ENCODE measurements around the gene PLPPR1.
"Not testable (repeated sequence)": the region's sequence is repeated elsewhere in the genome, so short reads cannot be mapped to it uniquely, and the experiment has no call there.

Gene PLPPR1

DNA sequence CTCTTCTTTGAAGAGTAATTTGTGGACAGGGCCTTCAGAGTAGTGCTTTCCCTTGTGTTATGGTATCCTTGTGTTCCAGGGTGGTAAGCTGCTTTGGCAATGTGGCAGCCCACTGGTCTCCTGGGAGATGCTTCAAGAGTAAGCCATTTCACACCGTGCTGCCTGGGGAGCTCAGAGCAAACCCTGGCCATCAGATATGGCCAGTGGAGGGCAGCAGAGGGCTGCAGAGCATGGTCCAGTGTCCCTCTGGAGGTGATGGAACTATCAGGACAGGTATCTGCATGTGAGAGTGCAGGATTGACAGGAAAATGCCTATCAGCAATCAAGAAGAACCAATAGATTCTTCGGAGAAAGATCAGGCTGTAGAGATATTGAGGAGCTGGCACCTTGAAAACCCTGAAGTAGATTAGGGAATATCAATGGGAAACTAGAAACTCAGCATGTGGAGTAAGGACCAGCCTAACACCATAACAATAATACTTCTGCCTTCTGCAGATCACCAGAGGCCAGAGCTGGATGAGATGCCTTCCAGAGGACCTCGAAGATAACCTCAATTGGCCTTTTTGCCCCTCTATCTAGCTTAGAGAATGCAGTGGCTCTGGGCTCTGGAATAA is 90.8 kb downstream of the PLPPR1 start:
- DNase-seq (ENCODE audit: extremely low read depth in 1 of 2, low read depth in 1 of 2): no peak

DNA sequence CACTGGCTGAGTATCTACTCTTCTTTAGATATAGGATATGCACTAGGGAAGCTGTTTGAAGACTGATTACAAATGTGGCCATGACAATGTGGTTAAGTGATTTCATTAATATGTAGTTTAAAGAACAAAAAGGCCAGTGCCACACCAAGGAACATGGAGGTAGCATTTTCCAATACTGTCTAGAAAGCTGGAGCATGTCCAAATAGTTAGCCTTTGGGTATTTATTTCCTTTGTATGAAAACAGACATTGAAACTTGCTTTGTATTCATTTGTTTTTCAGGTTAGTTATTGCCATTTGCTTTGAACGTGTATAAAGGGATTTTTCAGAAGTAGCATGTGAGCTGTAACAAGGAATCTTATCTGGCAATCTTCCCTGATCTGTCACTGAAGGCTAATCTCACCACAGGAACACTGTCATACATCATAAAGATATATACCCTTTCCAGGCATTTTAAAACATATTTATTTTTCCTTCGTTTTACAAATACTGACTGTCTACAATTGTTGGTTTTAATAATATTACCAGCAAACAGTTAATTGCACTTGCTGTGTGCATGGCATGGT is 93.4 kb downstream of the PLPPR1 start:
- DNase-seq (ENCODE audit: extremely low read depth in 1 of 2, low read depth in 1 of 2): no peak

DNA sequence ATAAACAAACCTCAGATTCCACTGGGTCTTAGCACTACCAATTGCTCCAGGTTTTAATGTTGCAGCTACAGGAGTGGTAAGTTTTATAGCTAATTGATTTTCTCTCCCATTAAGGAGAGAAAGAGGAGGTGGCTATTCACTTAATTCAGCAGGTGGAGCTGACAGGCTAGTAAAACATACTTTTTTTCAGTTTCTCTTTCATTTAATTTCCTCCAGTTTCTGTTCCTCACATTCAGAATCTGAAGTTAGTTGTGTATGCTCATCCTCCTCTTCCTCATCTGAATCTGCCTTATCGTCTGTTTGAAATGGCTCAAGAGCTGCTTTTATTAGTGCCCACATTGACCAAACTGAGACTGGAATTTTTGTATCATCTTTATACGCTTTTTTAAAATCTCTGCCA is 98.0 kb downstream of the PLPPR1 start:
- DNase-seq (ENCODE audit: extremely low read depth in 1 of 2, low read depth in 1 of 2): no peak

DNA sequence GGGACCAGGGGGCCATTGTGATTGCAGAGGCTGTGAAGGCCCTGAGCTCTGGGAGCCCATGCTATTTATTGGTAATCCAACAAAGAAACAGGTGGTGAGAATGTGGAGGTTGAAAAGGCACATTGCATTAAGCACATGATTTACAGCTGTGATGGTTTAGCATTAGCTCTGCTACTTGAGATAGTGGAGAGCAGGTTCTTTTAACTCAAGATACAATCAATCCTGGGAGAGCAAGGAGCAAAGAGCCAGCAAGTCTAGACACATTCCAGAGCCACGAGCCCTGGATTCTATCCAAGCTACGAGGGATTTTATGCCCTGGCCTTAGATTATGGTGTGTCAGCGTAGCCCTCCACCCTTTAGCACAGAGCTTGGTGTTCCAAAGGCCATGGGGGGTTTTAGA is 98.8 kb downstream of the PLPPR1 start:
- not testable (repeated sequence) for DNase-seq (ENCODE audit: extremely low read depth in 1 of 2, low read depth in 1 of 2)

DNA sequence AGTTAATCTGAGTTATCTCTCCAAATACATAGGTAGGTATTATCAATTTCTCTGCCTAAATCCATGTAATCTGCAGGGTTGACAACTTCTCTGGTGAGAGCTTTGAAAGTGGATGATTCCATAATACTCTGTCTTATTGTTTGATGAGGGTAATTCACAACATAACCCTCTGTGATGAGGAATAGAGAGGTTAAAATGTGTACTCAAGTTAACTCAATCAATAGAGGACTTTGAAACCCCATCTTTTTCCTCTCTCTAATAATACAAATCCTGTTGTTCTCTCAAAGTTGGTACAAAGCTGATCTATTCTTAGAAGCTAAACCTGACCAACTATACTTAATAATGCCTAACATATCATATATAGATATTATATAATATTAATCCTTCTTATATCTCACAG is 100.1 kb downstream of the PLPPR1 start:
- no peak for DNase-seq (ENCODE audit: extremely low read depth in 1 of 2, low read depth in 1 of 2)

DNA sequence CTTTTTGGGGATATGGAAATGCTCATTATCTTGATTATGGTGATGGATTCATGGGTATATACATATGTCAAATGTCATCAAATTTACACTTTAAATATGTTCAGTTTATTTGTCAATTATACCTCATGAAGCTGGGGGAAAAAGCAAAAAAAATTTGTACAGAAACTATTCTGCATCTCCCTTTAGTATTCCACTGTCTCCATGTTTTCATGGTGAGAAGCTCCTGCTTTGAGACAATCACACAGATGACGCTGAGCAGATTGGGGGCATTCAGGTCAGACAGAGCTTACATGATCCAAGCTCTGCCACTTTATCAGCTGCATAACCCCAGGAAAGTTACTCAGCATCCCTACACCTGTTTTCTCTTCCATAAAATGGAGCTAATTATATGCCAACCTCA is 101.5 kb downstream of the PLPPR1 start:
- no peak for DNase-seq (ENCODE audit: extremely low read depth in 1 of 2, low read depth in 1 of 2)

DNA sequence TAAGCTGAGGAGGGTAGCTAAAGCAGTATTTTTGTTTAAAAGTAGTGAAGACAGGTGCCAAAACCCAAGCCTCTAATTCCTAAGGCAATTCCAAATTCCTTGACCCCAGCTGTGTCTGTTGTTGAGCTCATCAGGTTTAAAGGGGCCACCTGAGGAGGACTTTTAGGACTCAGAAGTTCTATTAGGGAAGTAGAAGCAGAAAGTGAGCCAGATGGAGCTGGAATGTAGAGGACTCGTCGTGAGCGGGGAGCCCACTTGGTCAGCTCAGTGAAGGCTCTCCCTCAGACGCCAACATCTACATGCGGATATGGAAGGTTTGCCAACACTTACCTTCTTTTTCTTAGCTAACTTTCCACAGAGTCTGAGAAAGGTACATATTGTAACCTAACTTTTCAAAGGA is 102.8 kb downstream of the PLPPR1 start:
- no peak for DNase-seq (ENCODE audit: extremely low read depth in 1 of 2, low read depth in 1 of 2)

DNA sequence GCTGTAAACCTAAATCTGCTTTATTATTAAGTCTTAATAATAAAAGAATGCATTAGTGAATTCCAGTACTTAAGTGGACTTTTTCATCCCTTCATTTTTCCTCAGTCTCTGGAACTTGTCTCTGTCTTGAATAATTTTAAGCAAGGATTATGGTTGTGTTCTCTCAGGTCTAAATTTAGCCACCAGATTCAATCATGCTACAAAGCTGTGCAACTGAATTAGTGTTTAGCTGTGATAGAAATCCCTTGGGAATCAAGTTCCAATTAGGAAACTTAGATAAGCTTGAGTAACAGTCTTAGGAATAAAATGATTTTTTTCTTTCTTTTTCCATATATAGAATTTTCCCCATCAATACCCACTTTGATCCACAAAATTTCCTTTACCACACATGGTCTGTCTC is 104.3 kb downstream of the PLPPR1 start:
- DNase-seq (ENCODE audit: extremely low read depth in 1 of 2, low read depth in 1 of 2): no peak

DNA sequence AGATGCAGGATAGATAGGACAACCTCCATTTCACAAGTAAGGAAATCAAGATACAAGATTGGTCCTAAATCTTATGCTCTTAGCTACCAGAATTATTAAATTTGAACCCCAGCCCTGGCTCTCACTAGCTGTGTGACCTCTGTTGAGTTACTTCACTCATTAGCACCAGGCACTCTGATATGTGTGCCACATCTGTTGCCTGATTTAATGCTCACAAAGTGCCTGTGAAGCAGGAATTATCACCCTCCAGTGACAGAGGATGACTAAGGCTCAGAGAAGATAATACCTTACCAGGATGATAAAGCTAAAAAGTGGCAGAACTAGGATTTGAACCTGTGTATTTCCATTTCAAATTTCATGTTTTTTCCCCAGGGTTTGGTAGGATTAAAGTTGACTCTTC is 110.0 kb downstream of the PLPPR1 start:
- no peak for DNase-seq (ENCODE audit: extremely low read depth in 1 of 2, low read depth in 1 of 2)

DNA sequence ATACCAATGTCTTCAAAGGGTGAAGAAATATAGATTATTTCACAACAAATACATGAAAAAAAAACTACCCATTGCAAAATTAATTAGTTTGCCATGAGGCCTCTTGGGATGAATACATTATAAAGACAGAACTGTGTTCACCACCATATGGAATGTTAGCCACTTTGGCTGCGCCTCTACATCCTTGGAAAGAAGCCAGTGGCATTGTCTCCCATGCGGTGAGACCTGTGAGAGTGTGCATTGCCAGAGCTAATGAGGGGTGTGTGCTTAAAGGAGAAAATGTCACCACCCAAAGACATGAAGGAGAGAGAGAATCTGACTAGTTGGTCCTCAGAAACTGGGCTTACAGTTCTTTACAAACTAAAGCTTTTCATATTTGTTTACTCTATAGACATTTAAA is 110.6 kb downstream of the PLPPR1 start:
- DNase-seq (ENCODE audit: extremely low read depth in 1 of 2, low read depth in 1 of 2): no peak

DNA sequence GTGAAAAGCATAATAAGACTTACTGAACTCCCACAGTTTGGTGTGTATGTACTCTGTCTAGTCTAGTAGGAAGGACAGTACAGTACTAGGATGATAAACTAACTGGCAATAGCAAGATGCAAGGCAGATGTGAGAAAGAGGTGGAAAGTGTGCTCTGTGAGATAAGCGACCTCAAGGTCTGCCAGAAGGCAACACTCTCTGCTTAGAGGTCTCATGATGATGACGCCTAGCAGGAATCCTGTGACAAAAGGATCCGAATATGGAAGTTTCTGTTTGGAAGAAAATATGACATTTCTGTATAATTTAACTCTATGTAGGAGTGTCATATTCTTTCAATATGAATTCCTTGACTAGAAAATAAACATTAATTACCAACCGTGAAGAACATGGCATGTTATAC is 112.2 kb downstream of the PLPPR1 start:
- no peak for DNase-seq (ENCODE audit: extremely low read depth in 1 of 2, low read depth in 1 of 2)

DNA sequence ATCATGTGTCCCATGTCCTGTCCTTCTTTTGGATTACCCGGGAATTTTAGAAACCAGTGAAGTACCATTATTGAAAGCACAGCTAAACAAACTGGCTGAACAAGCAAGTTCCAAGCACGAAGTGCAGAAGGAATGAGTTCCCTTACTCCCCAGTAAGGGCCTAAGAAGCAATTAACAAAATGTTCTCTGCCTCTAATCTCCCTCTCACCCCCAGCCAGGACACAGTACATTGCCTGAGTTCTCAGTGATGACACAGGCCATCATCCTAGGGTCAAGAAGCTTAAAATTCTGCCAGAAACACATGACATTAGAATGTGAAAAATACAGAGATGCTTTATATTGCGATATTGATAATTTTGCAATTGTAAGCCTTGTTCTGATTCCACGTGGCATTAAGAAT is 118.0 kb downstream of the PLPPR1 start:
- DNase-seq (ENCODE audit: extremely low read depth in 1 of 2, low read depth in 1 of 2): no peak

DNA sequence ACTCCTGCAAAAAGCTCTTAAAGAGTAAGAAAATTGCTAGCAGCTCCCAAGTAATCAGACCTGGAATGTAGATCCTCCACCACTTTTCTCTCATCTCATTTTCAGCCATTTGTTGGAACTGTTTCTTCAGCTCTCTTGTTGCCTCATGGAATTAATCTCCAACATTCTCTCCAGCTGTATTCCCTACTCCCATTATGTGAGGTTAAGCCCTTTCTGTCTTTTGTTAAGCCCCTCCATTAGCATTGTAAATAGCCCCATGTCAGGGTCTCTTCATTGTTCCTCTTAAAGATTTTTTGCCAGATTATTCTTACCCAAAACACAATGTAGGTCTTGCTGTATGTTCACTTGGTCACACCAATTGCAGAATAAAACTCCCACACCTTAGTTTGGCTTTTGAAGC is 119.8 kb downstream of the PLPPR1 start:
- no peak for DNase-seq (ENCODE audit: extremely low read depth in 1 of 2, low read depth in 1 of 2)

DNA sequence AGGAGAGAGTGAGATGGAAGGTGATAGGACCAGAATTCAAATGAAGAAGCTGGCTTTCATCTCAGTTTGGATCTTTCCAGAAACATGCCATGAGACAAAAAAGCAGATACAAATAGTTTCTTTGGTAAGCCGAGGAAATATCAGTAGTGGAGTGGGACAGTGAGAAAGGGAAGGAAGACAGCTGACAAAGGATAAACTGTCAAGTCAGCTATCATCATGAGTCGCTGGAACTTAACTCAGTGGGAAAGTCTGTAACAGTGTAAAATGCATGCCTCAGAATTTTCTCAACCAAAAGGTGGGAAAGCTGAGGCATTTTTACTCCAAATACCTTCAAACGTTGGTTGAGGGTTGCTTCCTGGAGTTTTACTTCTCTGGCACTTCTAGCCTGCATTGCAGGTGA is 129.8 kb downstream of the PLPPR1 start:
- no peak for DNase-seq (ENCODE audit: extremely low read depth in 1 of 2, low read depth in 1 of 2)

DNA sequence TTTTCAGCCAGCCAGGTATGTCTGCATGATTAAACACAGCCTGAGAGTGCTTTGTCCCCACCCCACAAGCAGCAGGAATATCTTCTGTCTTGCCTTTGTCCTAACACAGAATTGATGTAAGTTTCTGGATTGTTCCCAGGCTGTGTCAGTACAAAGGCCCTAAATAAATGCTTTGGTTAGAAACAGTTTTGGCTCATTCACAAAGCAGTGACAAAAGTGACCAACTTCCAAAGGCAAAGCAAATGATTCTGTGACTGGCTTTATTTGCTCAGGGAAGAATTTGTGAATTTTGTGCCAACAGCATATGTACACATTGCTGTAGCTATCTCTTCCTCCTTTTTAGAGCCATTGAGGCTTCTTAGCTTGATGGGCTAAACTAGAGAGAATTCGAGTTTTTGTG is 133.7 kb downstream of the PLPPR1 start:
- no peak for DNase-seq (ENCODE audit: extremely low read depth in 1 of 2, low read depth in 1 of 2)

DNA sequence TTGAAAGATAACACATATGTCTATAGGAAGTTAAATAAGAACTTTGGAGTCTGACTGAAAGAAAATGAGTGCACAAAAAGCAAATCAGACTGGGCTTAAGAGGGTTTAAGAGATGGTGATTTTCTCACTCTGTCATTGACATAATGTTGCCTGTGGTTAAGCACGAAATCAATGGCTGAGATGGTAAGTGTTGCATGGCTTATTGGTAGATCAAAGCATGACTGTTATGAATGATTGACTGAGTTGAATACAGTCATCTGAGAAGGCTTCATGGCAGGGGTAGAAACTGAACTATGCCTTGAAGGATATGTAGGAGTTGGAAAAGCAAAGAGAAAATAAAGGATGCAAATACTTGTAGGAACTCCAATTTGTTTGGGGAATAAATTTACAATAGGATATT is 136.6 kb downstream of the PLPPR1 start:
- no peak for DNase-seq (ENCODE audit: extremely low read depth in 1 of 2, low read depth in 1 of 2)

DNA sequence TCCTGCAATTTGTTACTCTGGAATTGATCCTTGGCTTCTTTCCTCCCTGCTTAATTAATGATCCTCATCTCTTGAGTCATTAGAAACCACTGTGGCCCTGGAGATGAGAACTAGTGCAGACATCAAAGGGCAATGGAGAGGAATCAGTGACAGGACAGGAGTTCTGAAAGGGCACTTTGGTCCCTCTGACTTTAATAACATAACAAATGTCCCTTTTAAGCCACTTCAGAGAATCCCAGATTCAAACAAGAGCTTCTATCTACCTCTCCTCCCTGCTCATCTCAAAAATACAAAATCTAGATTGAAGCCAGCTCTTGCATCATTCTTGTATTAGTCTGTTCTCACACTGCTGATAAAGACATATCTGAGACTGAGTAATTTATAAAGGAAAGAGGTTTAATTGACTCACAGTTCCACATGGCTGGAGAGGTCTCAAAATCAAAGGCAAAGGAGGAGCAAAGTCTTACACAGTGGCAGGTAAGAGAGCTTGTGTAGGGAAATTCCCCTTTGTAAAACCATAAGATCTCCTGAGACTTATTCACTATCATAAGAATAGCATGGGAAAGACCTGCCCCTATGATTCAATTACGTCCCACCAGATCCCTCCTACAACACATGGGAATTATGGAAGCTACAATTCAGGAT is 139.1 kb downstream of the PLPPR1 start:
- DNase-seq (ENCODE audit: extremely low read depth in 1 of 2, low read depth in 1 of 2): no peak

DNA sequence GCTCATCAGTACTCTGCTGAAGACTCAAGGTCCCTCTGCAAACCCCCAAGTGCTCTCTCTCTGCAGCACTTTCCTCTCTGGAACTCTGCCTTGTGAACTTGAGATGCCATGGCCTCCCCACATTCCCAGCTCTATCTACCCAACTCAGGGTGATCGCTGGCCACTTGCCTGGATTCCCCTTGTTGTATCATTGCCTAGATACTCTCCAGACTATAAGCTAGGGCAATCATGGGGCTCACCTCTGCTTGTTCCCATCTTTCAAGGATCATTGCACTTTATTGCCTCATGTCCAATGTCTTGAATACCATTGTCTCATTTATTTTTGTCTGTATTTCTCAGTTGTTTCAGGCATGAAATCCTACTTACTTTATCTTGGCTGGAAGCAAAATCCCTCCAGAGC is 144.1 kb downstream of the PLPPR1 start:
- no peak for DNase-seq (ENCODE audit: extremely low read depth in 1 of 2, low read depth in 1 of 2)

DNA sequence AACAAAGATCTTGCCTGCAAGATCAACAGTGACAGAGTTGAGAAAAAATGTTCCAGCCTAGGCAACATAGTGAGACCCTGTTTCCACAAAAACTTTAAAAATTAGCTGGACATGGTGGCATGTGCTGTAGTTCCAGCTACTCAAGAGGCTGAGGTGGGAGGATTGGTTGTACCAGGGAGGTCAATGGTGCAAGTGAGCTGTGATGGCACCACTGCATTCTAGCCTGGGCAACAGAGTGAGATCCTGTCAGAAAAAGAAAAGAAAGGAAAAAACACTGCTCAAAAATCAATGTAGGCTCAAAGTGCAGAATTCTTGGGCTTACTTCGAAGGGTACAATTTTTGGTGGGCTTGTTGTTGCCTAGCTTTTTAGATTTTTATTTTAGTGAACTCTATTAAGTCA is 145.4 kb downstream of the PLPPR1 start:
- DNase-seq (ENCODE audit: extremely low read depth in 1 of 2, low read depth in 1 of 2): no peak

DNA sequence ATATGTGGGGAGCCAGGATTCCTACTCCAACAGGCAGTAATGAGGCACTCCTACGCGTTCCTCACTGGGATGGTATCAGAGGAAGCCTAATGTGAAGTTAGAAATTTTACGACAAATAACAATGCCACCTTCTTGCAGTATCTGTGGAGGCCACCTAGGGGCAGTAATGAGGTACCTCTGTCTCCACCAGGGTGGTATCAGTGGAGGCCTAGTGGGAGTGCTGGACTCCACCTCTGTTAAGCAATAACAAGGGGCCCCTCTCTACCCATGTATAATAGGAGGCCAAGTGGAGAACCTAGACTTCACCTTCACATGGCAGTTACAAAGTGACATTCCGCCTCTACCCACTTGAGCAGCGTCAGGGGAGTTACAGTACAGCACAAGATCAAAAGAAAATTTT is 147.9 kb downstream of the PLPPR1 start:
- no peak for DNase-seq (ENCODE audit: extremely low read depth in 1 of 2, low read depth in 1 of 2)

DNA sequence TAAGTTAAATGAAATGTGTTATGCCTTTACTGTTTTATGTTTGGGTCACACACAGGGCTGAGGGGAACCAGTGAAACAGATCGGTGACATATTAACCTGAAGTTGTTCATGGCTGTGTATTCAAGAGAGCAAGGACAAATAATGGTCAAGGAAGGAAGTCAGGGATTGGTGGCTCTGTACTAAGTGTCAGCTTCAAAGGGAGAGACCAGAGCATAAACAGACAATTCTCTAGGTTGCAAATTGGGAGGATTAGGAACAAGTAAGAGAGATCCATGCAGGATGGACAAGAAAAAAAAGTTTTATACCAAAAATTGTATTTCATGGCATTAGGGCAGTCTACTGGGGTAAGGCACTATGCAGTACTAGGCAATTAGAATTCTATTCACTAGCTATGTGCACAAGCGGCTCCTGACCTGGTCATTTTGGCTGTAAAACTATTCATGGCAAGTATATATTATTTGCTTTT is 156.3 kb downstream of the PLPPR1 start:
- no peak for DNase-seq (ENCODE audit: extremely low read depth in 1 of 2, low read depth in 1 of 2)

DNA sequence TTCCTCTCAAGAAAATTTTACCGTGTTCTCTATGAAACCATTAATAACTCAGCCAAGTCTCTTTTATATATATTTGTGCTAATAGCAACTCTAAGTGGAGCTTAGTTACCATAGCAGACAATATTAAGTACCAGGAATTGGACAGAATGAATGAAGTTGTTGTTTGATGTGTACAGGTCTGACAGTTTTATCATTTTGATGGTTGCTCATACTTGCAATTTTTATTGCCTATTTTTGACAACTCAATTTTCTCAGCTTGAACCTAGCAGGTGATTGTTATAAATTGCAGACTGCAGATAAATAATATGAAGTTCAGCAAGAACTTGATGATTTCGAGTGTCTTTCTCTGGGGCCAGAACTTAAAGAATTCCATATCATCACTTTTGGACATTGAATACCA is 163.2 kb downstream of the PLPPR1 start:
- DNase-seq (ENCODE audit: extremely low read depth in 1 of 2, low read depth in 1 of 2): no peak

DNA sequence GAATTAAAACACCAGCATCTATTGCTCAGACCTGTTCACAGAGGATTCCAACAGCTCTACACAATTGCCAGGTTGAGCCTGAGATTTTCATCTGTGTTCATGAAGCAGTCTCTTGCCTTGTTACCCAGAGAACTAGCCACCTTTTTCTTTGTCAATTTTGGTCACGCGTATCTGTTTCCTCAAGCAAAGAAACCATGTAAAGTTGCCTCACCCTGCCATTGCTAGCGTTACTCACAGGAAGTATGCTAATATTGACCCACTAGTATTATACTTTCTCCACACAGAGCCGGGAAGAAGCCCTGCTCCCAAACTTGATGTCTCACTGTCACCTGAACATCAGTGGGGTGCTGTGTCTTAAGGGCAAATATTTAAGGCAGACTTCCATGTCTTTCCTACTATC is 168.5 kb downstream of the PLPPR1 start:
- no peak for DNase-seq (ENCODE audit: extremely low read depth in 1 of 2, low read depth in 1 of 2)

All from activated CD8-positive, alpha-beta memory T cell treated with anti-CD3 and anti-CD28 coated beads for 1 hour (primary cell).